SHP77 treated with DMSO at 0.1 percent for 48 hours (cell line): ENCODE measurements around the gene RSPO4.

Experiments used
- DNase-seq: peaks from one replicate; lab custom pipeline; 2025; lab: John Stamatoyannopoulos, UW

Gene RSPO4

GRCh38 chr20:967796-968742 lies 34.0 kb downstream of the RSPO4 start:
- no peak for DNase-seq

- DNase-seq, result no peak
Measured at GRCh38 chr20:965956-966355, 36.2 kb downstream of the RSPO4 start.

GRCh38 chr20:963795-964194 lies 38.3 kb downstream of the RSPO4 start:
- no peak for DNase-seq

GRCh38 chr20:962683-963082 lies 39.4 kb downstream of the RSPO4 start:
- no peak for DNase-seq

GRCh38 chr20:962223-962622 lies 39.9 kb downstream of the RSPO4 start:
- no peak for DNase-seq

GRCh38 chr20:961768-962167 lies 40.3 kb downstream of the RSPO4 start:
- no peak for DNase-seq

GRCh38 chr20:959996-960615 lies 42.0 kb downstream of the RSPO4 start:
- DNase-seq, result no peak

- no peak for DNase-seq
Measured at GRCh38 chr20:958936-959815, 42.9 kb downstream of the RSPO4 start.

GRCh38 chr20:957544-957943 lies 44.6 kb downstream of the RSPO4 start:
- DNase-seq, result no peak

GRCh38 chr20:956330-956951 lies 45.7 kb downstream of the RSPO4 start:
- peak; percentile 24 for DNase-seq

GRCh38 chr20:955656-956055 lies 46.5 kb downstream of the RSPO4 start:
- no peak for DNase-seq

- DNase-seq, result no peak
Measured at GRCh38 chr20:955111-955510, 47.0 kb downstream of the RSPO4 start.

- DNase-seq, result no peak
Measured at GRCh38 chr20:953742-954141, 48.4 kb downstream of the RSPO4 start.

GRCh38 chr20:952196-952795 lies 49.8 kb downstream of the RSPO4 start:
- no peak for DNase-seq

GRCh38 chr20:951384-952169 lies 50.5 kb downstream of the RSPO4 start:
- DNase-seq, result no peak

GRCh38 chr20:949717-950116 lies 52.4 kb downstream of the RSPO4 start:
- no peak for DNase-seq

- DNase-seq, result no peak
Measured at GRCh38 chr20:946826-947225, 55.3 kb downstream of the RSPO4 start.

- no peak for DNase-seq
Measured at GRCh38 chr20:945841-946240, 56.3 kb downstream of the RSPO4 start.

- DNase-seq, result no peak
Measured at GRCh38 chr20:944774-945410, 57.2 kb downstream of the RSPO4 start.

GRCh38 chr20:944148-944547 lies 58.0 kb downstream of the RSPO4 start:
- DNase-seq, result no peak
